DMS79 (cell line): Measurements from ENCODE around the gene DMD.
"Not testable (repeated sequence)": the region's sequence is repeated elsewhere in the genome, so short reads cannot be mapped to it uniquely, and the experiment has no call there.

Source experiments
- DNase-seq: peaks from one replicate; lab custom pipeline; 2025; lab: John Stamatoyannopoulos, UW

Gene DMD

GRCh38 chrX:32016195-32016594, 1195.2 kb downstream of the DMD start:
- no peak for DNase-seq

GRCh38 chrX:32010948-32011347, 1200.4 kb downstream of the DMD start:
- no peak for DNase-seq

- no peak for DNase-seq
These were observed 1201.1 kb downstream of the DMD start for GRCh38 chrX:32010212-32010611.

GRCh38 chrX:31993637-31994036, 1217.7 kb downstream of the DMD start:
- DNase-seq = no peak

- no peak for DNase-seq
These were observed 1222.4 kb downstream of the DMD start for GRCh38 chrX:31988975-31989374.

- no peak for DNase-seq
These were observed 1229.7 kb downstream of the DMD start for GRCh38 chrX:31981546-31982062.

GRCh38 chrX:31969714-31970113, 1241.6 kb downstream of the DMD start:
- no peak for DNase-seq

- no peak for DNase-seq
These were observed 1249.1 kb downstream of the DMD start for GRCh38 chrX:31962256-31962655.

GRCh38 chrX:31934842-31935370, 1276.4 kb downstream of the DMD start:
- no peak for DNase-seq

GRCh38 chrX:31934015-31934414, 1277.3 kb downstream of the DMD start:
- no peak for DNase-seq

- DNase-seq = no peak
These were observed 1278.6 kb downstream of the DMD start for GRCh38 chrX:31932769-31933168.

GRCh38 chrX:31932320-31932719, 1279.0 kb downstream of the DMD start:
- DNase-seq = not testable (repeated sequence)

GRCh38 chrX:31931225-31931624, 1280.1 kb downstream of the DMD start:
- no peak for DNase-seq

GRCh38 chrX:31929366-31929765, 1282.0 kb downstream of the DMD start:
- no peak for DNase-seq

GRCh38 chrX:31921236-31921635, 1290.1 kb downstream of the DMD start:
- DNase-seq = no peak

GRCh38 chrX:31909850-31910572, 1301.3 kb downstream of the DMD start:
- DNase-seq = no peak

- DNase-seq = no peak
These were observed 1317.2 kb downstream of the DMD start for GRCh38 chrX:31894152-31894551.

- no peak for DNase-seq
These were observed 1317.8 kb downstream of the DMD start for GRCh38 chrX:31893525-31893924.

- DNase-seq = no peak
These were observed 1322.3 kb downstream of the DMD start for GRCh38 chrX:31889088-31889487.

- no peak for DNase-seq
These were observed 1326.8 kb downstream of the DMD start for GRCh38 chrX:31884535-31884934.

GRCh38 chrX:31872007-31872406, 1339.3 kb downstream of the DMD start:
- DNase-seq = no peak

GRCh38 chrX:31870267-31870666, 1341.1 kb downstream of the DMD start:
- no peak for DNase-seq

GRCh38 chrX:31860686-31861085, 1350.7 kb downstream of the DMD start:
- DNase-seq = no peak

- DNase-seq = no peak
These were observed 1352.4 kb downstream of the DMD start for GRCh38 chrX:31858915-31859314.
